ENCODE data around the gene UCN3.
"Not testable (repeated sequence)": the region's sequence is repeated elsewhere in the genome, so short reads cannot be mapped to it uniquely, and the experiment has no call there.

Gene UCN3

GRCh38 chr10:5390607-5391205 is 25.9 kb downstream of the UCN3 start:
- Histone ChIP-seq H3K4me3 (ENCODE audit: low read length) (peak overlapping the region; percentile 5), H3K36me3 (ENCODE audit: control insufficient read depth, insufficient read depth, low read length, severe bottlenecking) (no peaks in the 10 kb centered on the region), H3K9ac (ENCODE audit: low read length) (no peak overlapping the region), H3K4me1 (ENCODE audit: control insufficient read depth, insufficient read depth, low read length) (no peaks in the 10 kb centered on the region), H3K9me3 (ENCODE audit: control insufficient read depth, low read length) (peaks cover 58% of the 10 kb centered on the region), H3K27me3 (replicated peaks; ENCODE audit: control insufficient read depth, insufficient read depth, low read length) (no peaks in the 10 kb centered on the region)
- no peak for DNase-seq (ENCODE audit: low read depth)

DNA sequence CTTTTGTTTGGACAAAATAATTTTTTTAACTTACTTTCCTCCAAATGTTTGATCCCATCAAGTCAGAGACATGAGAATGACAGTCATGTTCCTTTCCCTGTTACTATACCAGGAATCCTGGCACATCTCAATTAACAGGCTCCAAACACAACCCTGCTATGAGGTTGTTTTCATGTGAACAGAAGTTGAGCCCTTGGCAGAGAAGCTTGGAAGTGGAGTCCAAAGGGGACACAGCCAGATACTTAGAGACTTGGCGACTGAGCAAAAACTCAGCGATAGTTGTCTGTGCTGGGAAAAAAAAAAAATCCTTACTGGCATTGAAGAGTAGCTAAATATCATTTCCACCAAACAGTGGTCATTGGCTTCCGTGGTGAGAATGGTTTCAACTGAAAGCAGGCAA is 27.0 kb downstream of the UCN3 start:
- H3K9me3 ChIP-seq (ENCODE audit: control insufficient read depth, low read length): peaks cover 58% of the 10 kb centered on the region
- H3K4me1 ChIP-seq (ENCODE audit: control insufficient read depth, insufficient read depth, low read length): no peaks in the 10 kb centered on the region
- no peak for DNase-seq (ENCODE audit: low read depth)
- no peaks in the 10 kb centered on the region for H3K27me3 ChIP-seq (replicated peaks; ENCODE audit: control insufficient read depth, insufficient read depth, low read length)
- H3K36me3 ChIP-seq (ENCODE audit: control insufficient read depth, insufficient read depth, low read length, severe bottlenecking): no peaks in the 10 kb centered on the region
- no peak overlapping the region for H3K4me3 ChIP-seq (ENCODE audit: low read length)
- H3K9ac ChIP-seq (ENCODE audit: low read length): no peak overlapping the region

GRCh38 chr10:5393529-5393928 is 28.8 kb downstream of the UCN3 start:
- Histone ChIP-seq H3K9me3 (ENCODE audit: control insufficient read depth, low read length) (peaks cover 58% of the 10 kb centered on the region), H3K27me3 (replicated peaks; ENCODE audit: control insufficient read depth, insufficient read depth, low read length) (no peaks in the 10 kb centered on the region), H3K4me1 (ENCODE audit: control insufficient read depth, insufficient read depth, low read length) (no peaks in the 10 kb centered on the region), H3K4me3 (ENCODE audit: low read length) (no peak overlapping the region), H3K9ac (ENCODE audit: low read length) (no peak overlapping the region), H3K36me3 (ENCODE audit: control insufficient read depth, insufficient read depth, low read length, severe bottlenecking) (no peaks in the 10 kb centered on the region)
- no peak for DNase-seq (ENCODE audit: low read depth)

DNA sequence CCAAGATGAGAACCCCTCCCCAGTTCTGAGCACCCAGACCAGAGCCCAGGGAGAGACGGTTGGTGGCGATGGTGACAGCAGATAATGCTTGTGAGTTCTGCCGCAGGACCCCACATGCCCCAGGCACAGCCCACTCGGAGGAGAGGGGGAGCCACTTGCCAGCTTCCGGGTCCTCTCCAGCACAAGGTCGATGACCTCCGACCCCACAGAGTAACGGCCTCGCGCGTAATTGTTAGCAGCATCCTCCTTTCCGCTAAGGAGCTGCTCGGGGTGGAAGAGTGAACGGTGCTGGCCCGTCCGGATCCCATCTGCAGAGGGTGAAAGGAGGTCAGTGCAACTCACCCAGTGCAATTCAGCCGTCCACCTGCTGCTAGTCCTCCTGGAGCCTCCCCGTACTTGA is 30.4 kb downstream of the UCN3 start:
- no peaks in the 10 kb centered on the region for H3K27me3 ChIP-seq (replicated peaks; ENCODE audit: control insufficient read depth, insufficient read depth, low read length)
- H3K9me3 ChIP-seq (ENCODE audit: control insufficient read depth, low read length): peaks cover 42% of the 10 kb centered on the region
- no peaks in the 10 kb centered on the region for H3K4me1 ChIP-seq (ENCODE audit: control insufficient read depth, insufficient read depth, low read length)
- H3K36me3 ChIP-seq (ENCODE audit: control insufficient read depth, insufficient read depth, low read length, severe bottlenecking): no peaks in the 10 kb centered on the region
- DNase-seq (ENCODE audit: low read depth): no peak
- H3K4me3 ChIP-seq (ENCODE audit: low read length): no peak overlapping the region
- H3K9ac ChIP-seq (ENCODE audit: low read length): no peak overlapping the region

DNA sequence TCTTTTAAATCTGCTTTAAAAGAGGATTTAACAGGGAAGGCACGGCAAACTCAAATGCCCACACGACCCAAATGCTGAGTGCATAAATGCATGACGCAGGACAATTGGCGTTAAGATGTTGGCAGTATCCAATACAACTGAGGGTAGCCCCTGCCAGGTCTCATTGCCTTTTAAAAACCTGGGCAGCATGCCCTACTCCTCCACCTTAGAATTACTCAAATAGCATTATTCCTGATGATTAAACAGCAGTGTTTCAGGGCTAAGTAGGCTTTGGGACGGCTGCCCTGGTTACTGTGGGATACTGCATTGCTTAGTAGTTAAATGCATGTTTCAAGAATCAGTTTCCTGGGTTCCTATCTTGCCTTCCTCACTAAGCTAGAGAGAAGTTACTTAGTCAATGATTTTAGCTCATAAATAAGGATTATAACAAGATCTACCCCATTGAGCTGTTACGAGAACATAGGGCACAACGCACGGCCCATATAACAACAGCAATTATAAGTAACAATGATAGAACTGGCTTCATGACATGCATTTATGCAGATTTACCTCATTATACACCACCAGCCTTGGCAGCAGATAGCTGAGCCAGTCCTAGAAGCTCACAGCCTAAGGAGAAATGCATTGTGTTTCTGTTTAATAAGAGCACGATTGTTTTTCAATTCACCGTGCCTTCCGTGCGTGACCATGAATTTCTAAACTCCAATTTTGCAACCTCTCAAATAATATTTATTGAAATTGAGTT is 32.0 kb downstream of the UCN3 start:
- no peaks in the 10 kb centered on the region for H3K36me3 ChIP-seq (ENCODE audit: control insufficient read depth, insufficient read depth, low read length, severe bottlenecking)
- no peak for DNase-seq (ENCODE audit: low read depth)
- H3K27me3 ChIP-seq (replicated peaks; ENCODE audit: control insufficient read depth, insufficient read depth, low read length): no peaks in the 10 kb centered on the region
- no peak overlapping the region for H3K9ac ChIP-seq (ENCODE audit: low read length)
- H3K4me3 ChIP-seq (ENCODE audit: low read length): no peak overlapping the region
- H3K9me3 ChIP-seq (ENCODE audit: control insufficient read depth, low read length): peaks cover 26% of the 10 kb centered on the region
- H3K4me1 ChIP-seq (ENCODE audit: control insufficient read depth, insufficient read depth, low read length): no peaks in the 10 kb centered on the region

- H3K27me3 ChIP-seq (replicated peaks; ENCODE audit: control insufficient read depth, insufficient read depth, low read length): no peaks in the 10 kb centered on the region
- H3K4me1 ChIP-seq (ENCODE audit: control insufficient read depth, insufficient read depth, low read length): no peaks in the 10 kb centered on the region
- H3K9me3 ChIP-seq (ENCODE audit: control insufficient read depth, low read length): peaks cover 3% of the 10 kb centered on the region
- no peak for DNase-seq (ENCODE audit: low read depth)
- H3K9ac ChIP-seq (ENCODE audit: low read length): no peak overlapping the region
- H3K36me3 ChIP-seq (ENCODE audit: control insufficient read depth, insufficient read depth, low read length, severe bottlenecking): no peaks in the 10 kb centered on the region
- H3K4me3 ChIP-seq (ENCODE audit: low read length): no peak overlapping the region
Measured at GRCh38 chr10:5399332-5399731, 34.6 kb downstream of the UCN3 start.

DNA sequence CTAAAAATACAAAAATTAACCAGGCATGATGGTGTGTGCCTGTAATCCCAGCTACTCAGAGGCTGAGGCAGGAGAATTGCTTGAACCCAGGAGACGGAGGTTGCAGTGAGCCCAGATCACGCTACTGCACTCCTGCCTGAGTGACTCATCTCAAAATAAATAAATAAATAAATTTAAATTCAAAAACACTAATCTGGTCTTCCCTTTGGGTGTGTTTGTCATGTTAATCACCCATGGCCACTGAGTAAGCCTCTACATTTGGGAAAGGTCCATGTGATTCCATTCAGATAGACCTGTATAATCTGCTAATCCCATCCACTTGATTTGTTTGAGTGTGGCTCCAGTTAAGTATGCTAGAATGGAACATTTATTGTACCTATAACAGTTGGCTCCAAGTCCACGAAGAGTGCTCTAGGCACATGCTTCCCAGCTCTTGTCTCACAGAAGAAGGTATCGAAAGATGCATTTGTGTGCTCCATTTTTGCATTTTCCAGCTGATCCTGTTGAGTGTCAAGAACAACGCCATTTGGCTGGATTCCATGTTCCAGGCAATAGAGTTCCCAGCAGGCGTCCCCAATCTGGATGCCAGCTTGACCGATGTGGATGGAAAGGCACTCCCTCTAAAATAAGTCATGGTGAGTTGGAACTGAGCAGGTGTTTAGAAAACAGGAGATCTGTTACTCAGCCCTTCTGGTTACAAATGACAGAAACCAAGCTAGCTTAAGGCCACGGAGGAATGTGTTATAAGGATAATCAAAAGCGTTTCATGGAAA is 35.9 kb downstream of the UCN3 start:
- DNase-seq (ENCODE audit: low read depth): no peak
- no peaks in the 10 kb centered on the region for H3K9me3 ChIP-seq (ENCODE audit: control insufficient read depth, low read length)
- H3K27me3 ChIP-seq (replicated peaks; ENCODE audit: control insufficient read depth, insufficient read depth, low read length): no peaks in the 10 kb centered on the region
- no peaks in the 10 kb centered on the region for H3K36me3 ChIP-seq (ENCODE audit: control insufficient read depth, insufficient read depth, low read length, severe bottlenecking)
- H3K4me3 ChIP-seq (ENCODE audit: low read length): no peak overlapping the region
- H3K9ac ChIP-seq (ENCODE audit: low read length): no peak overlapping the region
- H3K4me1 ChIP-seq (ENCODE audit: control insufficient read depth, insufficient read depth, low read length): no peaks in the 10 kb centered on the region

- no peak for DNase-seq (ENCODE audit: low read depth)
- Histone ChIP-seq H3K36me3 (ENCODE audit: control insufficient read depth, insufficient read depth, low read length, severe bottlenecking) (no peaks in the 10 kb centered on the region), H3K4me3 (ENCODE audit: low read length) (no peak overlapping the region), H3K9ac (ENCODE audit: low read length) (no peak overlapping the region), H3K27me3 (replicated peaks; ENCODE audit: control insufficient read depth, insufficient read depth, low read length) (no peaks in the 10 kb centered on the region), H3K9me3 (ENCODE audit: control insufficient read depth, low read length) (no peaks in the 10 kb centered on the region), H3K4me1 (ENCODE audit: control insufficient read depth, insufficient read depth, low read length) (no peaks in the 10 kb centered on the region)
Measured at GRCh38 chr10:5402798-5403197, 38.0 kb downstream of the UCN3 start.

GRCh38 chr10:5404208-5405041 is 39.7 kb downstream of the UCN3 start, which contains the start of gene TUBAL3:
Gene TUBAL3 (minus strand): TSS chr10:5404828. CDS start chr10:5404792, 36 bp downstream.
- H3K4me1 ChIP-seq (ENCODE audit: control insufficient read depth, insufficient read depth, low read length): no peaks in the 10 kb centered on the region
- no peaks in the 10 kb centered on the region for H3K27me3 ChIP-seq (replicated peaks; ENCODE audit: control insufficient read depth, insufficient read depth, low read length)
- H3K36me3 ChIP-seq (ENCODE audit: control insufficient read depth, insufficient read depth, low read length, severe bottlenecking): no peaks in the 10 kb centered on the region
- no peak for DNase-seq (ENCODE audit: low read depth)
- no peak within 1 kb of the TSS for H3K9ac ChIP-seq (ENCODE audit: low read length)
- no peaks in the 10 kb centered on the region for H3K9me3 ChIP-seq (ENCODE audit: control insufficient read depth, low read length)
- H3K4me3 ChIP-seq (ENCODE audit: low read length): no peak within 1 kb of the TSS

GRCh38 chr10:5406918-5407317 is 42.2 kb downstream of the UCN3 start:
- H3K27me3 ChIP-seq (replicated peaks; ENCODE audit: control insufficient read depth, insufficient read depth, low read length): no peaks in the 10 kb centered on the region

DNA sequence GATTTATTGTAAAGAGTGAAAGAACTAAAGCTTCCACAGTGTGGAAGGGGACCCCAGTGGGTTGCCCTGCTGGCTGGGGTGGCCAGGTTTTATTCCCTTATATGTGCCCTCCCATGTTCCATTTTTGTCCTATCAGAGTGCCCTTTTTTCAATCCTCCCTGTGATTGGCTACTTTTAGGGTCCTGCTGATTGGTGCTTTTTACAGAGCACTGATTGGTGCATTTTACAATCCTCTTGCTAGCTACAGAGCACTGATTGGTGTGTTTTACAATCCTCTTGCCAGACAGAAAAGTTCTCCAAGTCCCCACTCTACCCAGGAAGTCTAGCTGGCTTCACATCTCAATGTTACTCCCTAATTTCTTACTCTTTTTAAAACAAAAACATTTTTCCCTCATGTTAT is 46.0 kb downstream of the UCN3 start:
- not testable (repeated sequence) for H3K36me3 ChIP-seq (ENCODE audit: control insufficient read depth, insufficient read depth, low read length, severe bottlenecking); H3K4me3 ChIP-seq (ENCODE audit: low read length); H3K9ac ChIP-seq (ENCODE audit: low read length); H3K27me3 ChIP-seq (replicated peaks; ENCODE audit: control insufficient read depth, insufficient read depth, low read length); H3K9me3 ChIP-seq (ENCODE audit: control insufficient read depth, low read length); DNase-seq (ENCODE audit: low read depth)
- H3K4me1 ChIP-seq (ENCODE audit: control insufficient read depth, insufficient read depth, low read length): peaks cover 11% of the 10 kb centered on the region

More at GRCh38 chr10:5406918-5407317, 42.2 kb downstream of the UCN3 start:
- no peak overlapping the region for H3K4me3 ChIP-seq (ENCODE audit: low read length)
- DNase-seq (ENCODE audit: low read depth): no peak
- H3K36me3 ChIP-seq (ENCODE audit: control insufficient read depth, insufficient read depth, low read length, severe bottlenecking): no peaks in the 10 kb centered on the region
- H3K9ac ChIP-seq (ENCODE audit: low read length): no peak overlapping the region
- peaks cover 3% of the 10 kb centered on the region for H3K4me1 ChIP-seq (ENCODE audit: control insufficient read depth, insufficient read depth, low read length)
- H3K9me3 ChIP-seq (ENCODE audit: control insufficient read depth, low read length): no peaks in the 10 kb centered on the region
